Activated CD8-positive, alpha-beta memory T cell treated with anti-CD3 and anti-CD28 coated beads, Interleukin-2, amount 50 U/mL, for 1 hour (primary cell): Measurements from ENCODE around the gene TBX15.

Source experiments
- DNase-seq: peaks from one replicate; pipeline ENCODE4 v3.0.0-alpha.2; 2020; ENCODE audit errors: extremely low read depth

The TBX15 gene

DNA sequence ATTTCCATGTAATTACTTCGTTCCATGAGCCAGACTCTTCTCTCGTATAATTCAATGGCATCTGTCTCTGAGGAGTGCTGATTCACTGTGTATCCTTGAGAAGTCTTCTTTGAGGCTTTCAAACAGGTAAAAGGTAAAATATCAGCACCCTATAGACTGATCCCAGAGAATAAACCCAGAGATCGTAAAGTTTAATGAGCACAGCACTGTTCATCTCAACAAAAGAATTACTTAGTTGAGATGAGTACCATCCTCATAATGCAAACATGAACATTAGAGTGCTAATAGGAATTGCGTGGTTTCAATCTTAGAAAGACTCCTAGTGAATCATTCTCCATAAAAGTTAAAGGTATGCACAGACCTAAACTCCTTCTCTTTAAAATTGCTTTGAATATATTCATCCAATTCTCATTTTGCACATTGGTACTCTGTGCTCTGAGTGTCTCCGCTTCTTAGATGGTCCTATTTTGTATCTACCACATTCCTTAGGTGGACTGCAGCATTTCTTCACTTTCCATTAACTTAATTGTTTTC, 97.2 kb downstream of the TBX15 start:
- no peak for DNase-seq

DNA sequence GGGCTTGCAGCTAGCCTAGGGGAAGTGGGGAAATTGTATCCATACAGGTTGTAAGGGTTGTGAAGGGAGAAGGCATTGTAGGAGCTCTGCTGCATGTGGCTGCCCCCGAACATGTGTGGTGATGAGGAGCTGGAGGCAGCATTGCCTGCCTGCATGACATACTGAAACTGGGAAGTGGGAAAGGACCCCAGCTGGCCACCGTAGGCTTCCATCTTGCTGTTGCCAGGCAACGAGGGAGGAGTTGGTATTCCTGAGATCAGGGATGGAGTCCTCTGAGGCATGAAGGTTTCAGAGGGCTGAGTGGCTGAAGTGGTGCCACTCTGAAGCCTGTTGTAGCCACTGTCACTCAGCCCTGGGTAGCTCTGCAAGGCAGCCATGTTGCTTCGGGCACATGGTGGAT, 103.2 kb downstream of the TBX15 start:
- no peak for DNase-seq

DNA sequence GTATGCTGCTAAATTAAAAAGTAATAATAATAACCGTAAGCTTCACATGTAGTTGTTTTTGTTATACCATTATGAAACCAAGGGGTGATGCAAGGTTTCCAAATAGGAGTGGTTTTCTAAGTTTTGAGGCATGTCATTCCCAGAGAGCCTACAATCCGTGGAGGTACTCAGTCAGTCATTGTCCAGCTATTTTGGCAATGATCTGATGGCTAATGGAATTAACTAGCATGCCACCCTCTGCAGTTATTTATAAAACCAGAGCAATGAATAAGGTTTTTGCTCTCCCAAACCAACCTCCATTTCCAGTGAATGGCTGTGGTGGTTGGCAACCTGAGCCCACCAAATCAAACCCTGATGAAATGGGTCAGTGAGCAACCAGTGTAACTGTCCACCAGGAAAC, 106.4 kb downstream of the TBX15 start:
- DNase-seq: no peak

DNA sequence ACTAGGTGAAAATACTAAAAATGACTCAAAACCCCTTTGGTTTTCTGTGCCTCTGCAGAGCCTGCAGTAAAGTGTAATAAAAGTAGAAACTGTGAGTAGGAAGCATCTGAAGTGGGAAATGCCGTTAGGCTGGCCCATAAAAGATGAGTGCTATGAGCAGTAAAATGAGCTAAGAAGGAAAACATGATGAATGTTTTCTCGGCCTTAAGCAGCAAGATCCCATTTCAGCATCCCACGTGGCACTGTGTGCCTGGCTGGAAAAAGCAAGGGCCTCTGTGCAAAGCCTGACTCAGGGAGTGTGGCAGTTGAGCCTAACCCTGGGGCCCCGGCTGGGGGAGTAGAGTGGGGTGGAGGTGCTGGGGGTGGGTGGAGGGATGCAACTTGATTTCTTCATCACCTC, 109.5 kb downstream of the TBX15 start:
- DNase-seq: no peak

DNA sequence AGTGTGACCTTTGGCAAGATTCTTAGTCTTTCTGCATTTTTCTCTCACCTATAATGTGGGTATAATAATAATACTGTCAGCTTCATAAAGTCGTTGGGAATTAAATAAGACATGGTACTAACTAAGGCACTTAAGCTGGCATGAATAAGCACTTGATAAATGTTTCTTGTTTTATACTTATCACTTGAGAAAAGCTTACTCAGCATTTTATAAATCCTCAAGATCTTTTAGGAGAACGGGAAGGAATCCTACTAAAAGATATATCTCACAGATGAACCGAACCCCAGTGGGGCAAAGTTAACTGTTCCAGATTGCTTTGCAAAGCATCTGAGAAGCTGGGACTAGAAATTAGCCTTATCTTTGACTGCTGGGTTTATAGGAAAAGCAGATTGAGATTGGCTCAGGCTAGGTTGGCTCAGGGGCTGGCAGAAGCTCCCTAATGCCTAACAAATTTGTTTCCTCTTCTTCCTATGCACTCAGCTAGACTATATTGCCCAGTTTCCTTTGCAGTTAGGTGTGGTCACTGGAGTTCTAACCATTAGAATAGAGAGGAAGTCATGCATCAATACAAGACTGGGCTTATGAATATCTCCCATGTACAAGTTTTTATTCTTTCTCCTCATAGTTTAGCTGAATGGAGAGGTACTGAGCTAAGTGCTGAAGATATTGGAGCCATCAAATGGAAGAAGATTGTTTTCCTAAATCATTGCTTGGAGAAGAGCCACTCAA, 110.3 kb downstream of the TBX15 start:
- DNase-seq: no peak

GRCh38 chr1:118871582-118872171, 116.5 kb downstream of the TBX15 start:
- no peak for DNase-seq

- DNase-seq: no peak
Observed at GRCh38 chr1:118868387-118868786, 119.8 kb downstream of the TBX15 start.

- no peak for DNase-seq
Observed at GRCh38 chr1:118866330-118866729, 121.8 kb downstream of the TBX15 start.

DNA sequence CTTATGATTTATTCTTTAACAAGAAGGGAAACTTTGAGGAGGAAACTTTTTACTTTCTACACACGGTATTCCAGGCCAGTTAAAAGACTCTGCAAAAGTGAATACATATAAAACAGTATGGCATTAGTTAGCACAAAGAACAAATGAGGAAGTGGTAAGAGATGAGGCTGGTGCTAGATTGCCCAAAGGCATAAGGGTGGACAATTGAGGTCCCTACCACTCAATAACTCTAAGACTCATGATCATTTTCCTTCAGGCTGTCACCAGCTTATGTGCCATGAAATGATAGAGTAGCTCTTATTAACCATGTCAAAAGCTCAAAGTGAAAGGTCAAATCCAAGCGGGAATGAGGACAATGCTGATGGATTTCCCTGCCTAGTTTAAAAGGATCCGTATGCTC, 124.5 kb downstream of the TBX15 start:
- no peak for DNase-seq

GRCh38 chr1:118862755-118863154, 125.4 kb downstream of the TBX15 start:
- DNase-seq: no peak

DNA sequence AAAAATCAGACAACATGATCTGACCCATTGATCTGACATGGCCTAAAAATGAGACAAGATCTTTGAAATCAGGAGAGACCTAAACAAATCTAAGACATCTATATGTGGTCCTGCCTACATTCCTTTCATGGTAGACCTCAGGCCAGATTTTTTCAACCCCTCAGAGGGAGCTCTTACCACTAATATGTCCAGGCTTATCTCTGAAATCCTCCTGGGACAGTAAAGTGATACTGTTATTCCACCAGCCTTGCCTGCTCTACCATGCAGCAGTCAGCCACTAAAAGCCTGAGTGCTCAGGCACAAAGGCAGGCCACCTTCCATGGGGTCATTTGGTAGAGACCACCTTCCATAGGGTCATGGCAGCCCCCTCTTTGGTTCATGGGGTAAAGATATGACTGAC, 126.9 kb downstream of the TBX15 start:
- no peak for DNase-seq

DNA sequence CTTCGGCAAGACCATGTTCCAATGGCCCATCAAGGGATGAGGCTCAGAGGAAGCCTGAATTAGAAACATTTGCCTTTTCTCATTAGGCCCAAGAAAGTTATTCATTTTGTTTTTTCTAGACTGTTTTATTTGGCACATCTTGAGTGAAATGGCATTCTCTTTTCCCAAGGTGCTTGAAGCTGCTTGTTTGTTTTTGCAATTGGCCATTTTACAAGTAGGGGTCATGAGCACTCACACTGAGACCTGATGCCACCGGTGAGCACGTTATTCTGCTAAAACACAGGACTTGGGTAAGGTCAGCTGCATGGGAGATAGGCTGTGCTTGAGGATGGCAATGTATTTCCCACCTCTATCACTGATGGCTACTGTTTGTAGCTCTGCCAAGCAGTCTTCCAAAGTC, 128.1 kb downstream of the TBX15 start:
- DNase-seq: no peak

GRCh38 chr1:118846443-118846842, 141.7 kb downstream of the TBX15 start:
- no peak for DNase-seq

GRCh38 chr1:118842452-118843201, 145.5 kb downstream of the TBX15 start:
- DNase-seq: no peak

DNA sequence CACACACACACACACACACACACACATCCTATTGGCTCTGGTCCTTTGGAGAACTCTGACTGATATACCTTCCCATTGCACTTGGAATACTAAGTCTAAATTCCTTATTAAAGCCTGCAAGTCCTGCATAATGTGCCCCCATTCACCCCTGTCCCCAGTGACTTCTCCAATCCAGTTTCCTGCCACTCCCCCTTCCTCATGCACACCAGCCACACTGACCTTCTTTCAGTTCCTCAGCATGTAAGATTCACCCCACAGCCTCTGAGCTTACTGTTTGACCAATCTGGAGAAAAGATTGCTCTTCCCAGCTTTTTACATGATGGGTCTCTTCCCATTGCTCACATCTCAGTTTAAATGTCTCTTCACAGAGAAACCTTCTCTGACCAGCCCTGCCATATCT, 146.6 kb downstream of the TBX15 start:
- no peak for DNase-seq
